GM18951 (cell line): ENCODE measurements around the gene POLE2.
A peak's percentile ranks its signal among the peaks of the same experiment; 100 is the strongest.
"Not testable (repeated sequence)": the region's sequence is repeated elsewhere in the genome, so short reads cannot be mapped to it uniquely, and the experiment has no call there.

ENCODE experiments used
- POLR2A ChIP-seq: IDR thresholded peaks from 4 replicates; pipeline ENCODE4 v1.6.1; 2011; ENCODE audit warnings: mild to moderate bottlenecking; ENCODE audit not compliant: insufficient read length, insufficient read depth; ENCODE audit errors: extremely low read depth
- in situ Hi-C: fragments of 300-500 bp; cut with MboI; formaldehyde crosslinking; loops from one replicate; pipeline ENCODE4 v1.12.0; 2022; ENCODE audit warnings: low sequenced_read_pairs, mixed read lengths, inconsistent platforms; ENCODE audit not compliant: unreplicated experiment

The POLE2 gene

GRCh38 chr14:49619730-49620129, 68.3 kb downstream of the POLE2 start:
- in situ Hi-C loops: no loop called here
- no peak for TF ChIP-seq POLR2A

- in situ Hi-C loops: not testable (repeated sequence)
Observed at GRCh38 chr14:49619273-49619672, 68.7 kb downstream of the POLE2 start.

GRCh38 chr14:49617852-49618519, 70.0 kb downstream of the POLE2 start:
- in situ Hi-C loops: no loop called here
- no peak for TF ChIP-seq POLR2A

GRCh38 chr14:49615776-49616175, 72.2 kb downstream of the POLE2 start:
- no peak for TF ChIP-seq POLR2A
- in situ Hi-C loops: no loop called here

- no peak for TF ChIP-seq POLR2A
- in situ Hi-C loops: no loop called here
Observed at GRCh38 chr14:49614196-49614595, 73.8 kb downstream of the POLE2 start.

GRCh38 chr14:49612671-49613070, 75.3 kb downstream of the POLE2 start:
- in situ Hi-C loops: no loop called here

GRCh38 chr14:49612251-49612650, 75.8 kb downstream of the POLE2 start:
- in situ Hi-C loops: no loop called here

More at GRCh38 chr14:49612671-49613070, 75.3 kb downstream of the POLE2 start:
- no peak for TF ChIP-seq POLR2A

GRCh38 chr14:49607583-49607982, 80.4 kb downstream of the POLE2 start:
- TF ChIP-seq POLR2A: no peak
- in situ Hi-C loops: no loop called here

More at GRCh38 chr14:49612251-49612650, 75.8 kb downstream of the POLE2 start:
- TF ChIP-seq POLR2A: no peak

- in situ Hi-C loops: no loop called here
- TF ChIP-seq POLR2A: peak; percentile 88
Observed at GRCh38 chr14:49598485-49599300, 89.3 kb downstream of the POLE2 start, which contains the start of gene LRR1. TSS of gene LRR1 (plus strand) at chr14:49598940. CDS start at chr14:49599021, 81 bp downstream.

GRCh38 chr14:49598189-49598484, 89.9 kb downstream of the POLE2 start:
- TF ChIP-seq POLR2A: no peak
- in situ Hi-C loops: no loop called here

- in situ Hi-C loops: no loop called here
Observed at GRCh38 chr14:49594347-49595091, 93.5 kb downstream of the POLE2 start.

More at GRCh38 chr14:49594347-49595091, 93.5 kb downstream of the POLE2 start:
- TF ChIP-seq POLR2A: no peak
